K562 (cell line): ENCODE results near the gene SLC12A6. TPM values are rescaled to one million over a fixed set of nuclear protein-coding genes. Genes with fewer than 3 reads are reported as not detected.

ENCODE experiments used
- DACH1 ChIP-seq: fragments of 450-650 bp; IDR thresholded peaks from 2 replicates; pipeline ENCODE4 v1.6.1; 2018; ENCODE audit not compliant: partially characterized antibody
- ETS2 ChIP-seq: IDR thresholded peaks from 2 replicates; pipeline ENCODE4 v1.6.1; 2016; ENCODE audit warnings: borderline replicate concordance, missing genetic modification characterization, mild to moderate bottlenecking, moderate library complexity, missing compliant biosample characterization; ENCODE audit not compliant: poor library complexity, severe bottlenecking
- FOXJ2 ChIP-seq: fragments of 200-800 bp; sonication (Bioruptor generic); IDR thresholded peaks from 2 replicates; pipeline ENCODE4 v1.6.1; 2016; ENCODE audit warnings: missing genetic modification characterization, missing compliant biosample characterization
- KDM5B ChIP-seq: fragments of 200-600 bp; sonication (generic); IDR thresholded peaks from 2 replicates; pipeline ENCODE4 v1.6.1; 2012; ENCODE audit warnings: low read depth, mild to moderate bottlenecking, moderate library complexity, low read length, control low read depth, inconsistent platforms; ENCODE audit not compliant: insufficient replicate concordance
- MBD2 ChIP-seq: sonication (generic); IDR thresholded peaks from 2 replicates; pipeline ENCODE4 v1.6.1; 2016; ENCODE audit warnings: low read depth, borderline replicate concordance
- MCM3 ChIP-seq: fragments of 450-650 bp; IDR thresholded peaks from 2 replicates; pipeline ENCODE4 v1.6.1; 2016
- MLLT1 ChIP-seq, 2 experiments: fragments of 450-650 bp; IDR thresholded peaks; 2 replicates each; pipeline ENCODE4 v1.6.1; 2016
- NFIX ChIP-seq: fragments of 250-450 bp; sonication (Bioruptor Pico); IDR thresholded peaks from 2 replicates; pipeline ENCODE4 v1.4.0; 2020; ENCODE audit warnings: low read depth, mild to moderate bottlenecking, moderate library complexity
- NR1H2 ChIP-seq: sonication (generic); formaldehyde crosslinking; IDR thresholded peaks from 2 replicates; pipeline ENCODE4 v1.4.0; 2020; ENCODE audit warnings: mild to moderate bottlenecking, missing genetic modification reagents
- PHB ChIP-seq: fragments of 250-450 bp; sonication (Bioruptor Pico); IDR thresholded peaks from 2 replicates; pipeline ENCODE4 v1.5.0; 2021
- PML ChIP-seq: IDR thresholded peaks from 2 replicates; pipeline ENCODE4 v1.6.1; 2012; ENCODE audit warnings: low read length, inconsistent platforms
- SETDB1 ChIP-seq: IDR thresholded peaks from one replicate; pipeline ENCODE4 v1.6.1; 2012; ENCODE audit warnings: low read length, control low read depth, inconsistent platforms
- TBP ChIP-seq: optimal IDR thresholded peaks from 2 replicates; pipeline ENCODE3; 2011; ENCODE audit warnings: low read depth, low read length, improper control_type of control experiment
- XRCC3 ChIP-seq: fragments of 450-650 bp; IDR thresholded peaks from 2 replicates; pipeline ENCODE4 v1.6.1; 2017; ENCODE audit warnings: mild to moderate bottlenecking, moderate library complexity
- ZNF444 ChIP-seq: fragments of 250-450 bp; sonication (Bioruptor Pico); IDR thresholded peaks from 2 replicates; pipeline ENCODE4 v1.4.0; 2020; ENCODE audit warnings: mild to moderate bottlenecking, moderate library complexity
- ZNF512 ChIP-seq: IDR thresholded peaks from 2 replicates; pipeline ENCODE4 v1.6.1; 2016; ENCODE audit warnings: missing genetic modification characterization, missing compliant biosample characterization
- ZNF76 ChIP-seq: fragments of 250-450 bp; sonication (Bioruptor Pico); IDR thresholded peaks from 2 replicates; pipeline ENCODE4 v1.4.0; 2020; ENCODE audit warnings: mild to moderate bottlenecking, moderate library complexity, borderline replicate concordance
- ZNF778 ChIP-seq: fragments of 450-650 bp; formaldehyde crosslinking; IDR thresholded peaks from 2 replicates; pipeline ENCODE4 v1.4.0; 2020; ENCODE audit warnings: mild to moderate bottlenecking, moderate library complexity
- polyA plus RNA-seq, 8 experiments: library from polyadenylated mRNA; depleted of rRNA in 4 of 8; stranded (reverse) in 5 of 8; unstranded in 3 of 8; fragments of >200 nt; fragmentation: Nextera tagmentation in 2 of 8; fragmentation: Illumina TruSeq in 1 of 8; extraction: Ambion mirVana in 2 of 8; extraction: Trizol in 1 of 8; gene quantifications; 2 replicates each; pipeline versions ENCODE4 v1.2.1 to v1.2.3, GENCODE V29; 2011 to 2014; ENCODE audit warnings: inconsistent platforms in 1 of 8, missing spikeins in 1 of 8
- total RNA-seq, 7 experiments: library from RNA; depleted of rRNA in 6 of 7; stranded (reverse); fragments of >200 nt in 6 of 7; fragmentation: Illumina TruSeq in 2 of 7; extraction: Trizol in 2 of 7; gene quantifications; 2 replicates each; pipeline versions ENCODE4 v1.2.1 to v1.2.3, GENCODE V29; 2011 to 2021; ENCODE audit warnings: low replicate concordance in 1 of 7
- TF ChIP-seq, protein P1 (sequence below): fragments of 450-650 bp; formaldehyde crosslinking; IDR thresholded peaks from 2 replicates; pipeline ENCODE4 v1.4.0; 2020; ENCODE audit warnings: mild to moderate bottlenecking
- TF ChIP-seq, protein P2 (sequence below): IDR thresholded peaks from 3 replicates; pipeline ENCODE4 v1.6.1; 2011; ENCODE audit warnings: borderline replicate concordance, mild to moderate bottlenecking, moderate library complexity; ENCODE audit not compliant: insufficient read length; ENCODE audit errors: extremely low read depth

The SLC12A6 gene
- total and polyA plus RNA-seq, 9 of the 15 experiments (the other 6 are each of a cell fraction or from before 2014, with no cell fraction given), result 1.4 to 16.4 (median 6.7) TPM

DNA sequence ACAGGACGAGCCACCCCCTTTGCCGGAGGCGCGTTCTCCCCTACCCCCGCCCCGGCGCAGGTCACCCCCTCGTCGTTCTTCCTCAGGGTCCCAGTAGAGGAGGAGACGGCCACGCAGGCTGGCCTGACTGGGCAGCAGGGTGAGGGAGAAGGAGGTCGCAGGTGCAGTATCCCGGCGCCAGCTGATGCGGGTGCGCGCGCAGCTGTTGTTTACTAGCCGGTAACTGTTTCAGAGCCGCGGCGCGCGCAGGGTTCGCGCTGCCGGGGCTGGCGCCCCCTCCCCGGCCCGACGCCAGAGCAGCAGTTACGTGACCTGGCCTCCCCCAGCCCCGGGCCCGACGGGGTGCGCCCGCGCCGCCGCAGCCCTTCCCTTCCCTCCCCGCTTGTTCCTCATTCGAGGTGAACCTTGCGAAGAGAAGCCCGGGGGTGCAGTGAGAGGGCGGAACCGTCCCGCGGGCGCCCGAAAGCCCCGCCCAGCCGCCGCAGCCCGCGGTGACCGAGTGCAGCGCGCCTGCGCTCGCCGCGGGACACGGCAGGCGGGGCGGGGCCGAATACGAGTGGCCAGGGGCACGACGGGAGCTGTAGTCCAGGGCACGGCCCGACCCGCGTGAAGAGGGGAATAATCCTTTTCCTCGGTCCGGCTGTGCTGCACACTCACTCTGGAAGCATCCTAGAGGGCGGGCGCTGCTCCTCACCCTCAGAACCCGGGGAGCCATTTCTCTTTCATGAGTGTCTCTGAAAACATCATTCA is at the start of gene SLC12A6 (continued):
- no peak for TF ChIP-seq NR1H2 (CRISPR knock-in tag)
- no peak for TF ChIP-seq XRCC3
- no peak for TF ChIP-seq FOXJ2 (tag)
- TF ChIP-seq SETDB1, result no peak
- peak; percentile 69 for TF ChIP-seq TBP
- no peak for TF ChIP-seq MCM3
- no peak for TF ChIP-seq ZNF444
- TF ChIP-seq PML, result peak; percentile 45; the same call in 1 of the 2 replicates
- TF ChIP-seq MBD2, result no peak
- no peak for TF ChIP-seq ZNF76 (CRISPR knock-in tag)
- TF ChIP-seq NFIX (CRISPR knock-in tag), result no peak
- TF ChIP-seq KDM5B, result peak; percentile 33
- TF ChIP-seq PHB (CRISPR knock-in tag), result no peak
- no peak for TF ChIP-seq ZNF778 (CRISPR knock-in tag)
- peak; percentile 89 for TF ChIP-seq DACH1
- TF ChIP-seq, protein P1, sequence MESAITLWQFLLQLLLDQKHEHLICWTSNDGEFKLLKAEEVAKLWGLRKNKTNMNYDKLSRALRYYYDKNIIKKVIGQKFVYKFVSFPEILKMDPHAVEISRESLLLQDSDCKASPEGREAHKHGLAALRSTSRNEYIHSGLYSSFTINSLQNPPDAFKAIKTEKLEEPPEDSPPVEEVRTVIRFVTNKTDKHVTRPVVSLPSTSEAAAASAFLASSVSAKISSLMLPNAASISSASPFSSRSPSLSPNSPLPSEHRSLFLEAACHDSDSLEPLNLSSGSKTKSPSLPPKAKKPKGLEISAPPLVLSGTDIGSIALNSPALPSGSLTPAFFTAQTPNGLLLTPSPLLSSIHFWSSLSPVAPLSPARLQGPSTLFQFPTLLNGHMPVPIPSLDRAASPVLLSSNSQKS (CRISPR knock-in tag), result no peak
- TF ChIP-seq, protein P2, sequence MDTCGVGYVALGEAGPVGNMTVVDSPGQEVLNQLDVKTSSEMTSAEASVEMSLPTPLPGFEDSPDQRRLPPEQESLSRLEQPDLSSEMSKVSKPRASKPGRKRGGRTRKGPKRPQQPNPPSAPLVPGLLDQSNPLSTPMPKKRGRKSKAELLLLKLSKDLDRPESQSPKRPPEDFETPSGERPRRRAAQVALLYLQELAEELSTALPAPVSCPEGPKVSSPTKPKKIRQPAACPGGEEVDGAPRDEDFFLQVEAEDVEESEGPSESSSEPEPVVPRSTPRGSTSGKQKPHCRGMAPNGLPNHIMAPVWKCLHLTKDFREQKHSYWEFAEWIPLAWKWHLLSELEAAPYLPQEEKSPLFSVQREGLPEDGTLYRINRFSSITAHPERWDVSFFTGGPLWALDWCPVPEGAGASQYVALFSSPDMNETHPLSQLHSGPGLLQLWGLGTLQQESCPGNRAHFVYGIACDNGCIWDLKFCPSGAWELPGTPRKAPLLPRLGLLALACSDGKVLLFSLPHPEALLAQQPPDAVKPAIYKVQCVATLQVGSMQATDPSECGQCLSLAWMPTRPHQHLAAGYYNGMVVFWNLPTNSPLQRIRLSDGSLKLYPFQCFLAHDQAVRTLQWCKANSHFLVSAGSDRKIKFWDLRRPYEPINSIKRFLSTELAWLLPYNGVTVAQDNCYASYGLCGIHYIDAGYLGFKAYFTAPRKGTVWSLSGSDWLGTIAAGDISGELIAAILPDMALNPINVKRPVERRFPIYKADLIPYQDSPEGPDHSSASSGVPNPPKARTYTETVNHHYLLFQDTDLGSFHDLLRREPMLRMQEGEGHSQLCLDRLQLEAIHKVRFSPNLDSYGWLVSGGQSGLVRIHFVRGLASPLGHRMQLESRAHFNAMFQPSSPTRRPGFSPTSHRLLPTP, result no peak
- TF ChIP-seq ZNF512 (tag), result no peak
- no peak for TF ChIP-seq ETS2
- TF ChIP-seq MLLT1 (IDR thresholded peaks at IDR 0.05), result no peak
